NCI-H2107 treated with DMSO at 0.1 percent for 48 hours (cell line): ENCODE data around the gene DNAJC27.
A peak's percentile ranks its signal among the peaks of the same experiment; 100 is the strongest.

ENCODE experiments used
- DNase-seq: peaks from one replicate; lab custom pipeline; 2025; ENCODE audit not compliant: unreplicated experiment; lab: John Stamatoyannopoulos, UW

DNAJC27 gene

GRCh38 chr2:24908461-24908901, 63.3 kb downstream of the DNAJC27 start:
- no peak for DNase-seq

GRCh38 chr2:24907116-24907515, 64.6 kb downstream of the DNAJC27 start:
- no peak for DNase-seq

- DNase-seq: no peak
These were observed 65.3 kb downstream of the DNAJC27 start for GRCh38 chr2:24906466-24906865.

- no peak for DNase-seq
These were observed 68.3 kb downstream of the DNAJC27 start for GRCh38 chr2:24903161-24904103.

GRCh38 chr2:24899361-24899910, 72.3 kb downstream of the DNAJC27 start:
- DNase-seq: no peak

- DNase-seq: peak; percentile 50
These were observed 73.3 kb downstream of the DNAJC27 start for GRCh38 chr2:24898122-24899109.

GRCh38 chr2:24894750-24895149, 77.0 kb downstream of the DNAJC27 start:
- DNase-seq: no peak

- DNase-seq: no peak
These were observed 77.8 kb downstream of the DNAJC27 start for GRCh38 chr2:24893934-24894333.
